Pancreas (tissue), 10 donors: ENCODE data around the gene MLN. TPM values are rescaled to one million over a fixed set of nuclear protein-coding genes. Genes with fewer than 3 reads are reported as not detected.

ENCODE experiments used
- ATAC-seq, 4 donors: fragments of 200-7000 bp; cut with Tn5 transposase; one replicate each; pipeline versions ENCODE4 v1.8.0 to v1.9.1; 2020; ENCODE audit warnings: mild to moderate bottlenecking in 4 of 4, moderate library complexity in 4 of 4
- DNase-seq, 6 donors: peaks; one replicate each; pipeline ENCODE4 v3.0.0-alpha.2; 2020
- FAIRE-seq: peaks from 2 replicates; lab custom pipeline; 2012; peaks lifted over from hg19 to GRCh38; lab: Jason Lieb, UNC
- H3K27ac ChIP-seq, 4 donors: fragments of 200-600 bp; sonication (generic); 1 replicate in 3 of 4; 2 replicates in 1 of 4; pipeline versions ENCODE4 v1.5.0 to v1.8.0; 2020
- H3K27me3 ChIP-seq, 4 donors: fragments of 200-600 bp; one replicate each; pipeline ENCODE4 v1.8.0; 2021
- H3K36me3 ChIP-seq, 3 donors: fragments of 200-600 bp; sonication (generic) in 1 of 3; one replicate each; pipeline versions ENCODE4 v1.5.0 to v1.8.0; 2020 to 2021
- H3K4me1 ChIP-seq, 3 donors: fragments of 200-600 bp; one replicate each; pipeline ENCODE4 v1.8.0; 2021
- H3K4me3 ChIP-seq, 4 donors: fragments of 200-600 bp; sonication (generic) in 2 of 4; one replicate each; pipeline versions ENCODE4 v1.5.0 to v1.8.0; 2020 to 2021
- H3K9me3 ChIP-seq, 4 donors: fragments of 200-600 bp; one replicate each; pipeline ENCODE4 v1.8.0; 2021
- CTCF ChIP-seq, 4 donors: fragments of 200-600 bp; sonication (generic) in 3 of 4; IDR thresholded peaks; one replicate each; pipeline versions ENCODE4 v1.5.0 to v1.8.0; 2021; ENCODE audit warnings: antibody characterized with exemption in 4 of 4
- WGBS, 2 donors: extraction: QIAGEN DNeasy Blood & Tissue Kit; methylation state at CpG; one replicate each; pipeline ENCODE4 v1.1.7; 2013; 5-methylcytosine and 5-hydroxymethylcytosine counted together
- intact Hi-C, 3 donors: fragments of 100-400 bp; cut with DNase I; formaldehyde crosslinking; loops; one replicate each; pipeline versions ENCODE4 v1.11.1 to v1.14.2; 2022
- polyA plus RNA-seq, 2 donors: library from polyadenylated mRNA; stranded (reverse); fragments of 200-250 nt; gene quantifications; one replicate each; pipeline ENCODE4 v1.2.3, GENCODE V29; 2013
- total RNA-seq, 6 donors: library from RNA; stranded (reverse); fragmentation: NEBNext Ultra II Directional in 4 of 6; extraction: Animal tissue kit (Norgen Biotek cat#: 25700) in 4 of 6; gene quantifications; one replicate each; pipeline versions ENCODE4 v1.2.1 to v1.2.4, GENCODE V29; 2021 to 2023
- donor health status: healthy with polysubstance abuse.
- donor health status: DM: no; HTN: no; CAD: no; lungs with moderate emphysema.
- donor health status: DM: no; HTN: no; CAD: no.
- donor health status: control.
- donor health status: control.
- donor health status: Bipolar disorder and iron deficiency.
- donor health status: DM: yes; HTN: yes; CAD: no.
- donor health status: DM: no; HTN: no; CAD: no.
- donor health status: DM: no; HTN: no; CAD: no.
- donor health status: DM: yes; HTN: yes; CAD: no.

Gene MLN
- total and polyA plus RNA-seq, 8 donors, result not detected

GRCh38 chr6:33830635-33831240 is 26.9 kb upstream of the MLN start:
- no peaks in the 10 kb centered on the region for H3K36me3 ChIP-seq
- FAIRE-seq, result no peak
- H3K4me3 ChIP-seq, result no peak overlapping the region
- no peak for DNase-seq
- no peak for TF ChIP-seq CTCF (IDR thresholded peaks at IDR 0.05)
- ATAC-seq, result no peak
- intact Hi-C loops, result no loop called here
- H3K9me3 ChIP-seq, result no peaks in the 10 kb centered on the region
- H3K27ac ChIP-seq, result no peak overlapping the region
- H3K4me1 ChIP-seq, result no peaks in the 10 kb centered on the region
- H3K27me3 ChIP-seq, result no peaks in the 10 kb centered on the region
- 55 to 68% methylated on average over 19 to 21 of the region's 21 CpGs for WGBS, 2 donors

GRCh38 chr6:33828764-33829731 is 25.2 kb upstream of the MLN start:
- Histone ChIP-seq H3K4me1 (no peaks in the 10 kb centered on the region), H3K36me3 (no peaks in the 10 kb centered on the region), H3K4me3 (no peak overlapping the region), H3K27me3 (no peaks in the 10 kb centered on the region), H3K27ac (no peak overlapping the region), H3K9me3 (no peaks in the 10 kb centered on the region)
- DNase-seq (no peak), ATAC-seq (no peak), FAIRE-seq (no peak)
- no peak for TF ChIP-seq CTCF (IDR thresholded peaks at IDR 0.05)
- 41 to 58% methylated on average over 15 of the region's 15 CpGs for WGBS, 2 donors
- intact Hi-C loops, result no loop called here

- Histone ChIP-seq H3K9me3 (no peaks in the 10 kb centered on the region), H3K36me3 (no peaks in the 10 kb centered on the region), H3K4me3 (no peak overlapping the region), H3K27me3 (no peaks in the 10 kb centered on the region), H3K27ac (no peak overlapping the region), H3K4me1 (no peaks in the 10 kb centered on the region)
- intact Hi-C loops, result no loop called here
- TF ChIP-seq CTCF (IDR thresholded peaks at IDR 0.05), result no peak
- DNase-seq (no peak), ATAC-seq (no peak), FAIRE-seq (no peak)
- WGBS, 2 donors, result 19 to 23% methylated on average over 4 of the region's 4 CpGs
These were observed 24.6 kb upstream of the MLN start for GRCh38 chr6:33828452-33828763.

- FAIRE-seq, result no peak
- no peaks in the 10 kb centered on the region for H3K4me1 ChIP-seq
- ATAC-seq, result no peak
- H3K36me3 ChIP-seq, result no peaks in the 10 kb centered on the region
- no peaks in the 10 kb centered on the region for H3K27me3 ChIP-seq
- WGBS, 2 donors, result 46 to 53% methylated on average over 14 of the region's 14 CpGs
- no peak for TF ChIP-seq CTCF (IDR thresholded peaks at IDR 0.05)
- no peak overlapping the region for H3K27ac ChIP-seq
- H3K4me3 ChIP-seq, result no peak overlapping the region
- no peaks in the 10 kb centered on the region for H3K9me3 ChIP-seq
- no peak for DNase-seq
- intact Hi-C loops, result no loop called here
These were observed 24.0 kb upstream of the MLN start for GRCh38 chr6:33827546-33828451.
